ENCODE data around the gene ATG5. TPM values are rescaled to one million over a fixed set of nuclear protein-coding genes. Genes with fewer than 3 reads are reported as not detected.
"Not testable (repeated sequence)": the region's sequence is repeated elsewhere in the genome, so short reads cannot be mapped to it uniquely, and the experiment has no call there.

The ATG5 gene
- total RNA-seq, 1 donor from 2014 or later, result 53.6 TPM

DNA sequence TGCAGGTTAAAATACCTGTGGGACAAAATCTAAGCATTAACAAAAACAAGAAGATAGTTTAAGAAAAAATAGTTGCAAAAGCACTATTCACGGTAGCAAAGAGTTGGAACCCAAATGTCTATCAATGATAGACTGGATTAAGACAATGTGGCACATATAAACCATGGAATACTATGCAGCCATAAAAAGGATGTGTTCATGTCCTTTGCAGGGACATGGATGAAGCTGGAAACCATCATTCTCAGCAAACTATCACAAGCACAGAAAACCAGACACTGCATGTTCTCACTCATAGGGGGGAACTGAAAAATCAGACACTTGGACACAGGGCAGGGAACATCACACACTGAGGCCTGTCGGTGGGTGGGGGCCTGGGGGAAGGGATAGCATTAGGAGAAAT is 65.8 kb downstream of the ATG5 start:
- DNase-seq (ENCODE audit: low read depth in 2 of 2), result not testable (repeated sequence)

DNA sequence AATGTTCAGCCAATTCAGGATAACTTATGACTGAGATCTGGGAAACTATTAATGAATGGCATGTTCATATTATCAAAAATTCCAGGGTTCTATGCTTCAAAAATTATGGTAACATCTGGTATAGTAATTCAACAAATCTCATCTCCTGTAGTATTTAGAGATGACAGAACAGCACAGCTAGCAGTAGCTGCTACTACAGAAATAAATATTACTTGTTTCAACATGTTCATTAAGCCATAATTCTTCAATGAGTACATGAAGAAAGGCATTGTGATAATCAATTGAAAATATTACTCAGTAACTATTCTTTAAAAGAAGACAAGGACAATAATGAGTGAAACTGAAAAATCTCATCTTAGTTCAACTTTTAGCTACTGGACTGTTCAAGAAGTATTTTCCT is 66.8 kb downstream of the ATG5 start:
- no peak for DNase-seq (ENCODE audit: low read depth in 2 of 2)

DNA sequence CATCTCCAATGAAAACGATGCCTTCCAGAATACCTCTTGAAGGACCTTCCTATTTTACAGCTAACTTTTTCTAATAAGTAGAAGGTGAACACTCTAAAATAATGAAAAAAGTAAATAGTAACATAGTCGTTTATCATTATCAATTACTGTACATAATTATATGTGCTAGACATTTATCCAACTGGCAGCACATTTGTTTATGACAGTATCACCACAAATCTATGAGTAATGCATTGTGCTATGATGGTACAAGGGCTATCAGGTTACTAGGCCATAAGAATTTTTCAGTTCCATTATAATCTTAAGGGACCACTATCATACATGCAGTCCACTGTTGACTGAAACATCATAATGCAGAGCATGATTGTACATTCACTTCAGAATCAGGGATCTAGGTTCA is 68.4 kb downstream of the ATG5 start:
- peak in 1 of 2 donors; percentile 31 for DNase-seq (ENCODE audit: low read depth in 2 of 2)

DNA sequence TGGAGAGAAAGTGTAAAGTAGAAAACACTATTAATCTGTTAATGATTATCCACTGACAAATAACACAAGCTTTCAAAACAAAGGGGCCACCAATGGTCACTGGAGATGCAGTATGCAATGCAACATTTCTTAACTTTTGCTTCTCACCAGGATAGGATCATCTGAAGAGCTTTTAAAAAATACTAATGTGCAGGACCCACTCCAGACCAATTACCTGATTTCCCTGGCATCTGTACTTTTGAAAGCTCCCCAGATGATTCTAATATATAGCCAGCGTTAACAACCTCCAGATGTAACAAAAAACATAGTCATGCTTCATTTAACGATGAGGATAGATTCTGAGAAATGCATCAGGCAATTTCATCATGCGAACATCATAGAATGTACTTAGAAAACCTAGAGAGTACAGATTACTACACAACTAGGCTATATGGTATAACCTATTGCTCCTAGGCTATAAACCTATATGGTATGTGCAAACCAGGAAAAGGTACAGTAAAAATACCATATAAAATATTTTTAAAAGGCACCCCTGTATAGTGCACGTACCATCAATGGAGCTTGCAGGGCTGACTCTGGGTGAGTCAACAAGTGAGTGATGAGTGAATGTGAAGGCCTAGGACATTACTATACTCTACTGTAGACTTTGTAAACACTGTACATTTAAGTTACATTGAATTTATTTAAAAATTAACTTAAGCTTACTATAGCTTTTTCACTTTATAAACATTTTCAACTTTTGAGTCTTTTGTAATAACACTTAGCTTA is 69.2 kb downstream of the ATG5 start:
- DNase-seq (ENCODE audit: low read depth in 2 of 2), result no peak

DNA sequence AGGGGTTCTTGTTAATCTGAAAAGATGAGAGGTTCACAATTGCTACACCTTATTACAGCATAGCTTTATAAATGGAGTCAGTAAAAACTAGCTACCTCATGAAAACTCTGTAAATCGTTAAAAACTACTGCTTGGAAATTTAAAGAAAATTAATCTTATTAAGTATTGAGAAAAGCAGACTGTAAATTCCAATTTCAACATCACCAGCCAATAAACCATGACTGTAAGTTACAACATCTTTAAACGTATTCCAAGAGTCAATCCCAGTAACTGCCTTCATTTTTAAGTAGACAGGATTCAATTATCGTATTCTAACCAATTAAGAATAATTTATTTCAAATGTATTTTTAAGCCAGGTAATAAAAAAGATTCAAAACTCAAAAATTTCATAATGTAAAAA is 70.3 kb downstream of the ATG5 start:
- DNase-seq (ENCODE audit: low read depth in 2 of 2), result no peak

DNA sequence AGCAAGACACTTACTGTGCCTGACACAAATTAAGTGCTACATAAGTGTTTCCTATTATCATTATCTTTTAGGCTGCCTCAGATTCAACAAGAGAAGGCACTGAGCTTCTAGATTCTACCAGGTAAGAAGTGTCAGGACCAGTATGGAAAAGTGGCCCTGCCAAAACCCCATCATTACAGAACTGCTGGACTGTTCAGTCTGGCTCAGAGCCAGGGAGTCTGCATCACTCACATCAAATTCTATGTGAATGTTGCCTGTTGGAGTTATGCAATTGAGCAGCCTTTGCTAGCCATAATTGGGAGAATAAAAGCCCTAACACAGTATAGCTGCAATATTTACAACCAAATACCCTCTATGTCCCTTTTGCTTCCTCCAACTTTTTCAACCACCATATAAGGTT is 70.9 kb downstream of the ATG5 start:
- DNase-seq (ENCODE audit: low read depth in 2 of 2), result peak; percentile 15 to 44

DNA sequence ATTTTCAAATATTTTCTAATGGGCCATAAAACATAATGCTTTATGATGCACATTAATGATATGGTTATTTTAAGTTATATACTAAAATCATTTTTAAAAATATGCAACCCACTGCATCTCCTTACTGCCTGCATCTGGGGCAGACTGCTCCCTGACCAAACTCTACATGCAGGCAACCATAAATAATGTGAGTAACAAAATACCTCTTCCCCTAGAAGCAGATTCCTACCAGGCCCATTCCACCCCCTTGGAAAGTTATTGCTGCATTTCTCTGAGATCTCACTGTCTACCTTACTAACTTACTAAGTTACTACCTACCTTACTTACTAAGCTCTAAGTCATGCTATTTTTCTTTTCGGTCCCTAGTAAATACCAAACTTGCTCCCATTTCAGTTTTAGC is 71.8 kb downstream of the ATG5 start:
- DNase-seq (ENCODE audit: low read depth in 2 of 2), result no peak

DNA sequence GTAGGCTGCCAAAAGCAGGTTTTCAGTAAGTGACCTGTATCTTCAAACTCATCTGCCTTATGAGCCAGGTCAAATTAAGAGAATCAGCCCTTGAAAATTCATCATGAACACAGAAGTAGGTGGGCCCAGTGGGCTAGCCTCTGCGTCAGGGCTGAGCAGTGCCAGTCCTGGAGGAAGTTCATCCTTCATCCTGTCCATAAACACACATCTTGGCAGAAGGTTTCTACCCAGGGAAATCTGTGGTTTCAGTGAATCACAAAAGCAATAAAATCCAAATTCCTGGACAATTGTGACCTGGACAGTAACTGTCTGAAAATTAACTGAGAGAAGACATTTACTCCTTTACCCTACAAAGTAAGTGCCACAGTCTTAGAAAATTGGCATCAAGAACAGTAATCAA is 72.4 kb downstream of the ATG5 start:
- DNase-seq (ENCODE audit: low read depth in 2 of 2), result peak in 1 of 2 donors; percentile 78

DNA sequence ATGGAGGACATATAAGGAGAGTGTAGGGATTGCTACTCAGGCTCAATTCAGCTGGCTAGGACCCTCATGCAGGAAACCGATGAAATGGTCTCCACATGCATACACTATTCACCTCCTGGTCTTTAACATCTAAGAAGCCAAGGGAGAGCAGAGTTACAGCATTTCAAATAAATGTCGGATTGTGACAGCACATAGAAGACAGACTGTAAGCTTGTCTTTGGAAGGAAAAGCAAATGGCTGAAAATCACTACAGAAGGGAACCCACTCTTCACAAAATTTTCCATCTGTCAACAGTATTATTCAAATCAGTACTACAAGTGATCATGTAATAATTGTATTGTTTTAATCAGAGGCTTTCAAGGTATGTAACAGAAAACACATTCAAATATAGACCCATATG is 72.9 kb downstream of the ATG5 start:
- no peak for DNase-seq (ENCODE audit: low read depth in 2 of 2)

DNA sequence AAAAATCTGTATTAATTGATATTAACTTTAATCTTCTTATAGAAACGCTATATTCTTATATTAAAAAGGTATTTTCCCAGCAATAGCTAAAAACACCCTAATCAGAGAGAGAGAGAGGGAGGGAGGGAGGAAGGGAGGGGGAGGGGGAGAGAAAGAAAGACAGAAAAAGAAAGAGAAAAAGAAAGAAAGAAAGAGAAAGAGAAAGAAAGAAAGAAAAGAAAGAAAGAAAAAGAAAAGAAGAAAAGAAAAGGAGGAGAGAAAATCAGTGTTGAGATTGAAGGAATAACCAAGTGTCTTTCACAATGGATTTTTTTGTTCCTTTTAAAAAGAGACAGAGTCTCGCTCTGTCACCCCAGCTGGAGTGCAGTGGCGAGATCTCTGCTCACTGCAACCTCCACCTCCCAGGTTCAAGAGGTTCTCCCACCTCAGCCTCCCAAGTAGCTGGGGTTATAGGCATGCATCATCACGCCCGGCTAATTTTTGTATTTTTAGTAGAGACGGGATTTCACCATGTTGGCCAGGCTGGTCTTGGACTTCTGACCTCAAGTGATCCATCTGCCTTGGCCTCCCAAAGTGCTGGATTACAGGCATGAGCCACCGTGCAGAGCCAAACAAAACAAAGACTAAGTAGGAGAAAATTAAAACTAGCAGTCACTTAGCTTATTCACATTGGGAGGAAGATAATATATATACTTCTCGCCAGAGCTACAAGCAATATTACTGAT is 73.9 kb downstream of the ATG5 start:
- DNase-seq (ENCODE audit: low read depth in 2 of 2), result peak in 1 of 2 donors; percentile 5

DNA sequence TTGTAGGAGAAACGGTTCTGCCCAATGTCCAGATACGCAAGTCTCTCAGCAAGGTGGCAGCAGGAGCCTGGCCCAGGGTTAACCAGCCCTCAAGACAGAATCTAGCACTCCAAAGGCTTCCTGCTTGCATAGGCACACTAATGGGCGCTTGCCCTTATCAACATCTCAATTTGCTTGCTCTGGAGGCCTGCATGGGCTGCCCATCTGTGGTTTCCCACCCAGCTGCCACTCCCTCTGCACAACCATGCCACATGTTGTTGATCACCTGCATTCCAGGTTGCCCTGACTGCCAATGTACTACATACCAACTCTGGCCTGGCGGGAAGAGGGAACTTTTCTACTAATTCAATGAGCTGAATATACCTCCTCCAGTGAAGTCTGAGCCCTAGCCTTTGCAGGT is 74.6 kb downstream of the ATG5 start:
- no peak for DNase-seq (ENCODE audit: low read depth in 2 of 2)

DNA sequence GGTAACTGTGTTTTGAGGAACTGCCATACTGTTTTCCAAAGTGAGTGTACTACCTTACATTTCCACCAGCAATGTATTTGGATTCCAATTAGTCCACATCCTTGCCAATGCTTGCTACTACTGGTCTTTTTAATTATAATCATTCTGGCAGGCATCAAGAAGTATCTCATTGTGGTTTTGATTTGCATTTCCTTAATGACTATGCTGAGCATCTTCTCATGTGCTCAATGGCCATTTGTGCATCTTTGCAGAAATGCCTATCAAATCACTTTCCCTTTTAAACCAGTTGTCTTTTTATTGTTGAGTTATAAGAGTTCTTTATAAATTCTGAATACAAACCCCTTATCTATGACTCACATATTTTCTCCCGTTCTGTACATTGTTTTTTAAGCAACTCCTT is 75.9 kb downstream of the ATG5 start:
- DNase-seq (ENCODE audit: low read depth in 2 of 2), result no peak

DNA sequence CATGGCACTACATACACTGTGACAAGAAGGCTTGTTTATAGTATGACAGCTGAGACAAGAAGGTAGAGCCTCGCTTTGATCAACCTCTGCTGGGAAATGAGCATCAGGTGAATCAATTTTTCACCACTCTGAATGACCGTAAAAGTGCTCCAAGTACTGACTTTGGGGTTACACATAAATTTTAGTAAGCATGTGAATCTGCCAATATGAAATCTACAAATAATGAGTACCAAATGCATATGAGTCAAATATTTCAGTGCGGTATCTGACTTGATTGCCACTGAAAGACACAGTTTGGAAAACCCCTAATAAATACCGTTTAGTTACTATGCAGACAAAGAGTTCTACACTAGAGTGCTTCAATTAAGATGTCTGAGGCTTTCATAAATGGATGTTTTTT is 77.8 kb downstream of the ATG5 start:
- DNase-seq (ENCODE audit: low read depth in 2 of 2), result no peak

DNA sequence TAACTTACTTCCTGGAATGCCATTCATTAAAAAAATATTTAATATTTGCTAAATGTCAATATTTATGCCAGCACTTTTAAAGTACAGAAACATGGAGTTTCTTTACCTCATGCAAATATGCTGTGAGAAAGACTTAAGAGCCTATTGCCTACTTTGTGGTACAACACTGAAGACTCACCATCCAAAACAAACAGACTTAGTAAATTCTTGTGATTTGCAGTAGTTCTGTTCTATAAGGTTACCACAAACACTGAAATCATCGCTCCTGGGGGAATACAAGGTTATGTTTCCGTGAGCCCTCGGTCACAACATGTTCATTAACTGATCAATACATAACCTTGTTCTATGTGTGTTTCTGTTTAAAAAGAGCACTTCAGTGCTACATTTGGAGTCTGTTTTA is 78.3 kb downstream of the ATG5 start:
- DNase-seq (ENCODE audit: low read depth in 2 of 2), result no peak

DNA sequence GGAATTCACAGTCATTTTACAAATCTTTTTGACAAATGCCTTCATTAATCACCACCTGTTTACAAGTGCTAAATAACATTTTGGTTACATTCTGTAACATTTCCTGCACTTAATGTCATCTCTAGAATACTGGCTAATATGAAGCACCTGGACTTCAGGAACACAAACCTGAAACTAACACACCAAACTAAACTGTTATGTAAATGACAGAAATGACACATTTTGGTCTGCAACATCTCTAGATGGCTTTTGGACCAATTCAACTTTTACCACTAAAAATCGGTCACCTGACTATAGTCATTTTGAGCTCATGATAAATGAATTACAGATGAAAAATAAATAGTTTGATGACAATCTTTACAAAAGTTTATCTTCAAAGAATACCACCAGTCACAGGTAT is 80.6 kb downstream of the ATG5 start:
- DNase-seq (ENCODE audit: low read depth in 2 of 2), result no peak

DNA sequence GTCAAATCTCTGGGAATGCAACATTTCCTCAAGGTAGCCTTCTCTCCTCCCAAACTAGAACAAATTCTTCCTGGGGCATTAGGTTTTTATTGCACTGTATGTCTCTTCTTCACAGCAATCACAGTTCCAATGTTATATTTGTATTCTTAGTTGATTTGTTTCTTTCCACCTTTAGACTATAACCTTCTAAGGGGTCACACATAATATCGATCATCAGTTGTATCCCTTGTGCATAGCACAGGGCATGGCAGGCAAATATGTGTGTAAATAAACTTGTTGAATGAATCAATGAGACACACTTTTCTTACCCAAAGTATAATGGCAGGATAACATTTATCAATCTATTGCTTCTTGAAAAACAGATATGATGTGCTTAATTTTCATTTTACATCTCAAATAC is 81.0 kb downstream of the ATG5 start:
- DNase-seq (ENCODE audit: low read depth in 2 of 2), result no peak

DNA sequence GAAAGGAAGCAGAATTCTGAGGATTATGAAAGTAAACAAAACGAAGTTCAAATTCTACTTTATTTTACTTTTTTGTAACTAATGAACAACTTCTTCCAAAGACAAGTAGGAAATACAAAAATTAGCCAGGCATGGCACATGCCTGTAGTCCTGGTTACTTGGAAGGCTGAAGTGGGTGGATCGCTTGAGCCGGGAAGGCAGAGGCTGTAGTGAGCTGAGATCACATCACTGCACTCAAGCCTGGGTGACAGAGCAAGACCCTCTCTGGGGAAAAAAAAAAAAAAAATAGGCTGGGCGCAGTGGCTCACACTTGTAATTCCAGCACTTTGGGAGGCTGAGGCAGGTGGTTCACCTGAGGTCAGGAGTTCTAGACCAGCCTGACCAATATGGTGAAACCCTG is 82.3 kb downstream of the ATG5 start:
- DNase-seq (ENCODE audit: low read depth in 2 of 2), result no peak

DNA sequence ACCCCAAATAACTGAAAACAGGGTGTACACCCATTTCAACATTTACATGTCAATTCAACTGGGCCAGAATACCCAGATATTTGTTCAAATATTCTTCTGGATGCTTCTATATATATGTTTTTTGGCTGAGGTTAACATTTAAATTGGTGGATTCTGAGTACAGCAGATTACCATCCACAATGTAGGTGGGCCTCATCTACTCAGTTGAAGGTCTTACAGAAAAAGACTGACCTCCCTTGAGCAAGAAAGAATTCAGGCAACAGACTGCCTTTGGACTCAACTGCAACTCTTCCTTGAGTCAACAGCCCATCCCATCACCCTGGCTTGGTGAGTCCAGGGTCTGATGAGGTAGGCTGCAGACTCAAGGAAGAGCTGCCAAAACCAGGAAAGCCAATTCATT is 84.1 kb downstream of the ATG5 start:
- no peak for DNase-seq (ENCODE audit: low read depth in 2 of 2)

DNA sequence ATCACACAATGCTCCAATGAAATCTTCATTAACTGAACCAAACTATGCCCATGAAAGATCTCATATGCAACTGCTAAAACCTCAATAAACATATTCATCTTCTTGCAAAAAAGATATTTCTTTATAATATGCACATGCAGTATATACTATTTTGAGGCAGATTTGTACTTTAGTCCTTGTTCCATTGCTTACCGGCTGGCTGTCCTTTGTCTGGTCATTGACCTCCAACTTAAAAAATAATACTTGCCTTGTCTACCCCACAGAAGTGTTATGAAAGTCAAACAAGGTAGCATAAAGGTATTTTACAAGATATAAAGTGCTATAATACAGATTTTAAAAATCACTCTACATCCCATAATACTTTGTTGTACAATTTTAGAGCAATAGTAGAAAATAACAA is 88.3 kb downstream of the ATG5 start:
- no peak for DNase-seq (ENCODE audit: low read depth in 2 of 2)

DNA sequence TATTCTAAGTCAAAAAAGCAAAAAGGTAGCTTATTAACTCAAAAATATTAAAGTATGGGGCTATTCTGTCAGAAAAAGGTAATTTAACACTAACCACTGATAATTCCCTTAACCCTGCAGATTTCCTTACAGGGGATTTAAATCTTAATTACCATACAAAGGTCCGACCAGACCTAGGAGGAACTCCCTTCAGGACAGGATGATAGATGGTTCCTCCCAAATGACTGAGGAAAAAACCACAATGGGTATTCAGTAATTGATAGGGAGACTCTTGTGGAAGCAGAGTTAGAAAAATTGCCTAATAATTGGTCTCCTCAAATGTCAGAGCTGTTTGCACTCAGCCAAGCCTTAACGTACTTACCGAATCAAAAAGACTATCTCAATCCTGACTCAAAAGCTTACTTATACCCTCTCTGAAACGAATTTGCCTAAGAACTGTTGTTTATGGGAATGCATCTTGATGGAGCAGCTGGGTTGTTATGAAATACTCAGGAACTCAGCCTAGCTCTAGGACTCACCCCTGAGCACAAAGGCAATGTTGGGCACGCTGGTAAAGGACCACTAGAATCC is 95.6 kb downstream of the ATG5 start:
- DNase-seq (ENCODE audit: low read depth in 2 of 2), result not testable (repeated sequence)

DNA sequence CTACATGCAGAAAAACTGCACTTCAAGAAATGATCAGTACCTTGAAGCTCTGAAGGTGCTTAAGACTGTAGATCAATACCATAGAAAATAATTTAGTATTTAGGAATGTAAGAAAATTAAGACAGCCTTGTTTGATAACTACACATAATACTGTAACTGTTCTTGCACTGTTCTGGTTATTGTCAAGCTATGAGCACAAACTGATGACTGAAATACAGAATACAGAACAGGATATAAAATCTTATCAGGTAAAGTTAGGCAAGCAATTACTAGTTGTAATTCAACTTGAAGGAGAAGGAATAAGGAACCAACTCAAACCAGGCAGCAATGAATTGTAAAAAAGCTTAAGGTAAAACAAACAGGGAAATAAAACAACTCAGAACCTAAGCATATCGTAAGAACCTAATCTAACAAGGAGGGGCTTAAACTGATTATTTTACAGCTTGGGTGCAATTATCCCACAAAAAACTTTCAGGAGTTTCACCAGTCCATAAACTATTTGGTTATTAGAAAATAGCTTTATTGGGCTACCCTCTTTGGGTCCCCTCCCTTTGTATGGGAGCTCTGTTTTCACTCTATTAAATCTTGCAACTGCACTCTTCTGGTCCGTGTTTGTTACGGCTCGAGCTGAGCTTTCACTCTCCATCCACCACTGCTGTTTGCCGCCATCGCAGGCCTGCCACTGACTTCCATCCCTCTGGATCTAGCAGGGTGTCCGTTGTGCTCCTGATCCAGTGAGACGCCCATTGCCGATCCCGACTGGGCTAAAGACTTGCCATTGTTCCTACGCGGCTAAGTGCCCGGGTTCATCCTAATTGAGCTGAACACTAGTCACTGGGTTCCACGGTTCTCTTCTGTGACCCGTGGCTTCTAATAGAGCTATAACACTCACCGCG is 97.7 kb downstream of the ATG5 start:
- no peak for DNase-seq (ENCODE audit: low read depth in 2 of 2)

DNA sequence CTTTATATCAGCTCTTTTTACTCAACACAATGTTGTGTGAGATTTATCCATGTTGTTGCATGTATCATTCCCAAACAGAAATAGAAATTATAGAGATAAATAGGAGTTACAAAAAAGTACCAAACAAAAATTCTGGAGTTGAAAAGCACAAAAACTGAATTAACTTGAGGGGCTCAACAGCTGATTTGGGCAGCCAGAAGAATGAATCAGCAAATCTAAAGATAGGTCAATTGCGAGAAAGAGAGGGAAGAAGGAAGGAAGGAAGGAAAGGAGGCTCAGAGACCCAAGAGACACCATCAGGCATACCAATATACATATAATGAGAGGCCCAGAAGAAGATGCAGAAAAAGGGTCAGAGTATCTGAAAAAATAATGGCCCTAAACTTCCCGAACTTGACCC is 98.9 kb downstream of the ATG5 start:
- no peak for DNase-seq (ENCODE audit: low read depth in 2 of 2)
